HepG2 (cell line): Measurements from ENCODE around the gene CDK18. TPM values are rescaled to one million over a fixed set of nuclear protein-coding genes. Genes with fewer than 3 reads are reported as not detected.

Source experiments
- ATAD3A ChIP-seq: sonication (generic); formaldehyde crosslinking; IDR thresholded peaks from 2 replicates; pipeline ENCODE4 v1.4.0; 2020; ENCODE audit warnings: missing genetic modification reagents
- EHMT2 ChIP-seq: fragments of 200-600 bp; sonication (generic); IDR thresholded peaks from 2 replicates; pipeline ENCODE4 v1.7.0; 2017; ENCODE audit warnings: antibody characterized with exemption, low read depth, low read length, borderline replicate concordance
- EP300 ChIP-seq, 3 experiments: sonication (generic) in 1 of 3; formaldehyde crosslinking in 1 of 3; IDR thresholded peaks; 2 replicates each; pipeline versions ENCODE4 v1.5.1 to v1.6.1; 2011 to 2020; ENCODE audit warnings: low read depth in 2 of 3, low read length in 2 of 3, borderline replicate concordance in 1 of 3, improper control_type of control experiment in 1 of 3, mild to moderate bottlenecking in 1 of 3, missing genetic modification reagents in 1 of 3, moderate library complexity in 1 of 3
- HNF4A ChIP-seq: sonication (generic); formaldehyde crosslinking; IDR thresholded peaks from 2 replicates; pipeline ENCODE4 v1.4.0; 2020; ENCODE audit warnings: missing genetic modification reagents
- HNF4G ChIP-seq, 2 experiments: sonication (generic) in 1 of 2; formaldehyde crosslinking in 1 of 2; IDR thresholded peaks; 2 replicates each; pipeline versions ENCODE4 v1.4.0 to v1.6.1; 2011 to 2020; ENCODE audit warnings: borderline replicate concordance in 2 of 2, low read depth in 2 of 2, mild to moderate bottlenecking in 2 of 2, low read length in 1 of 2, missing genetic modification reagents in 1 of 2, moderate library complexity in 1 of 2
- HOXA7 ChIP-seq: sonication (generic); formaldehyde crosslinking; IDR thresholded peaks from 2 replicates; pipeline ENCODE4 v1.8.1; 2022; ENCODE audit warnings: mild to moderate bottlenecking, missing genetic modification reagents, moderate library complexity
- IRX3 ChIP-seq: sonication (generic); formaldehyde crosslinking; IDR thresholded peaks from 2 replicates; pipeline ENCODE4 v1.8.1; 2023; ENCODE audit warnings: mild to moderate bottlenecking, low read depth, missing genetic modification reagents, borderline replicate concordance
- MAF1 ChIP-seq: sonication (generic); formaldehyde crosslinking; IDR thresholded peaks from 2 replicates; pipeline ENCODE4 v1.5.0; 2020; ENCODE audit warnings: missing genetic modification reagents, borderline replicate concordance
- MATR3 ChIP-seq: sonication (generic); formaldehyde crosslinking; IDR thresholded peaks from 2 replicates; pipeline ENCODE4 v1.4.0; 2020; ENCODE audit warnings: missing genetic modification reagents
- MAZ ChIP-seq, 2 experiments: sonication (generic) in 1 of 2; formaldehyde crosslinking in 1 of 2; IDR thresholded peaks; 2 replicates each; pipeline versions ENCODE4 v1.5.0 to v1.6.1; 2012 to 2020; ENCODE audit warnings: low read depth in 2 of 2, mild to moderate bottlenecking in 2 of 2, borderline replicate concordance in 1 of 2, improper control_type of control experiment in 1 of 2, low read length in 1 of 2, missing genetic modification reagents in 1 of 2, moderate library complexity in 1 of 2
- MED1 ChIP-seq: sonication (generic); formaldehyde crosslinking; IDR thresholded peaks from 2 replicates; pipeline ENCODE4 v1.4.0; 2020; ENCODE audit warnings: missing genetic modification reagents
- MED8 ChIP-seq: sonication (generic); formaldehyde crosslinking; IDR thresholded peaks from 2 replicates; pipeline ENCODE4 v1.8.1; 2023; ENCODE audit warnings: mild to moderate bottlenecking, missing genetic modification reagents; ENCODE audit not compliant: insufficient replicate concordance
- MXD4 ChIP-seq: IDR thresholded peaks from 2 replicates; pipeline ENCODE4 v1.6.1; 2016; ENCODE audit warnings: mild to moderate bottlenecking, missing biosample characterization, missing genetic modification reagents
- WIZ ChIP-seq: sonication (generic); formaldehyde crosslinking; IDR thresholded peaks from 2 replicates; pipeline ENCODE4 v1.5.1; 2020; ENCODE audit warnings: mild to moderate bottlenecking, missing genetic modification reagents
- ZFP90 ChIP-seq: sonication (generic); formaldehyde crosslinking; IDR thresholded peaks from 2 replicates; pipeline ENCODE4 v1.8.0; 2022; ENCODE audit warnings: missing genetic modification reagents, mild to moderate bottlenecking, inconsistent platforms, borderline replicate concordance
- ZNF543 ChIP-seq: sonication (generic); formaldehyde crosslinking; IDR thresholded peaks from 2 replicates; pipeline ENCODE4 v1.4.0; 2020; ENCODE audit warnings: mild to moderate bottlenecking, missing genetic modification reagents
- polyA plus RNA-seq, 8 experiments: library from polyadenylated mRNA; depleted of rRNA in 3 of 8; stranded (reverse) in 7 of 8; unstranded in 1 of 8; fragments of >200 nt; fragmentation: Illumina TruSeq in 4 of 8; extraction: Trizol in 4 of 8; gene quantifications; 2 replicates each; pipeline versions ENCODE4 v1.2.1 to v1.2.3, GENCODE V29; 2011 to 2016; ENCODE audit warnings: low read depth in 4 of 8, missing spikeins in 1 of 8, mixed read lengths in 1 of 8; ENCODE audit not compliant: insufficient read depth in 1 of 8
- total RNA-seq, 5 experiments: library from RNA; depleted of rRNA; stranded (reverse); fragments of >200 nt; fragmentation: Illumina TruSeq; extraction: Trizol; gene quantifications; 2 replicates each; pipeline ENCODE4 v1.2.3, GENCODE V29; 2016; ENCODE audit warnings: low read depth in 1 of 5
- TF ChIP-seq, protein P1 (sequence below): sonication (generic); formaldehyde crosslinking; IDR thresholded peaks from 2 replicates; pipeline ENCODE4 v1.4.0; 2020; ENCODE audit warnings: missing genetic modification reagents, borderline replicate concordance
- TF ChIP-seq, protein P2 (sequence below): fragments of 450-650 bp; IDR thresholded peaks from 2 replicates; pipeline ENCODE4 v1.6.1; 2016
- TF ChIP-seq, protein P3 (sequence below): sonication (generic); formaldehyde crosslinking; IDR thresholded peaks from 2 replicates; pipeline ENCODE4 v1.5.1; 2020; ENCODE audit warnings: mild to moderate bottlenecking, missing genetic modification reagents, borderline replicate concordance
- TF ChIP-seq, protein P4 (sequence below): sonication (generic); formaldehyde crosslinking; conservative IDR thresholded peaks from 2 replicates; pipeline ENCODE4 v1.4.0; 2020; ENCODE audit warnings: missing genetic modification reagents

CDK18 gene
- total and polyA plus RNA-seq, 2 of the 13 experiments (the other 11 are each of a cell fraction or from before 2014, with no cell fraction given), result 6.4 to 38.8 TPM

DNA sequence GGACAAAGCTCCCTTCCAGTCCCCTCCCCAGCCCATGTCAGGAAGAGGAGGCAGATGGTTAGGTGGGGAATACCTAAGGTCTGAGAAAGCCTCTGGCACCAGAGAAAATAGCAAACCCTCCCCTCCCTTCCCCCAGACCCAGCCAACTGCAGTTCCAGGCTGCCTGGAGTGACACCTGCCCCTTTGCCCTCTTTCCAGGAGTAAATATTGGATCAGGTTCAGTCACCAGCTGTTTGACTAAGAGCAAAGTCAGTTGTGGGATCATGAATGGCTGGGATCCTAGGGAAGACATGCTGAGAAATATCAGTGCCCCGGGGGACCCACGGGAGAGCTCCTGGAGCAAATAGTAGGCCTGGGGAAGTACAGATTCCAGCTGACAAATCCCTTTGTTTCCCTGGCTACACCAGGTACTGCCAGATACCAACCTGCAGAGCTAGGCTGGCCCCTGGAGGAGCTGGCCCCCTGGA lies 12.2 kb upstream of the CDK18 start (continued):
- TF ChIP-seq, protein P1, sequence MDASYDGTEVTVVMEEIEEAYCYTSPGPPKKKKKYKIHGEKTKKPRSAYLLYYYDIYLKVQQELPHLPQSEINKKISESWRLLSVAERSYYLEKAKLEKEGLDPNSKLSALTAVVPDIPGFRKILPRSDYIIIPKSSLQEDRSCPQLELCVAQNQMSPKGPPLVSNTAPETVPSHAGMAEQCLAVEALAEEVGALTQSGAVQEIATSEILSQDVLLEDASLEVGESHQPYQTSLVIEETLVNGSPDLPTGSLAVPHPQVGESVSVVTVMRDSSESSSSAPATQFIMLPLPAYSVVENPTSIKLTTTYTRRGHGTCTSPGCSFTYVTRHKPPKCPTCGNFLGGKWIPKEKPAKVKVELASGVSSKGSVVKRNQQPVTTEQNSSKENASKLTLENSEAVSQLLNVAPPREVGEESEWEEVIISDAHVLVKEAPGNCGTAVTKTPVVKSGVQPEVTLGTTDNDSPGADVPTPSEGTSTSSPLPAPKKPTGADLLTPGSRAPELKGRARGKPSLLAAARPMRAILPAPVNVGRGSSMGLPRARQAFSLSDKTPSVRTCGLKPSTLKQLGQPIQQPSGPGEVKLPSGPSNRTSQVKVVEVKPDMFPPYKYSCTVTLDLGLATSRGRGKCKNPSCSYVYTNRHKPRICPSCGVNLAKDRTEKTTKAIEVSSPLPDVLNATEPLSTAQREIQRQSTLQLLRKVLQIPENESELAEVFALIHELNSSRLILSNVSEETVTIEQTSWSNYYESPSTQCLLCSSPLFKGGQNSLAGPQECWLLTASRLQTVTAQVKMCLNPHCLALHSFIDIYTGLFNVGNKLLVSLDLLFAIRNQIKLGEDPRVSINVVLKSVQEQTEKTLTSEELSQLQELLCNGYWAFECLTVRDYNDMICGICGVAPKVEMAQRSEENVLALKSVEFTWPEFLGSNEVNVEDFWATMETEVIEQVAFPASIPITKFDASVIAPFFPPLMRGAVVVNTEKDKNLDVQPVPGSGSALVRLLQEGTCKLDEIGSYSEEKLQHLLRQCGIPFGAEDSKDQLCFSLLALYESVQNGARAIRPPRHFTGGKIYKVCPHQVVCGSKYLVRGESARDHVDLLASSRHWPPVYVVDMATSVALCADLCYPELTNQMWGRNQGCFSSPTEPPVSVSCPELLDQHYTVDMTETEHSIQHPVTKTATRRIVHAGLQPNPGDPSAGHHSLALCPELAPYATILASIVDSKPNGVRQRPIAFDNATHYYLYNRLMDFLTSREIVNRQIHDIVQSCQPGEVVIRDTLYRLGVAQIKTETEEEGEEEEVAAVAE (CRISPR knock-in tag), result no peak
- TF ChIP-seq ZFP90 (CRISPR knock-in tag) (no peak), MATR3 (no peak), MED8 (CRISPR knock-in tag) (no peak), HNF4A (CRISPR knock-in tag) (peak; percentile 86), MXD4 (no peak), ATAD3A (no peak), EP300 (IDR thresholded peaks at IDR 0.05; ENCODE audit: low read depth in 2 of 2, low read length in 2 of 2) (peak; percentile 62 to 87; a peak in 3 of 4 replicates), EP300 (CRISPR knock-in tag; IDR thresholded peaks at IDR 0.05; ENCODE audit: borderline replicate concordance) (peak; percentile 62; the same call in 1 of the 2 replicates), HOXA7 (CRISPR knock-in tag) (no peak), ZNF543 (no peak), MAZ (IDR thresholded peaks at IDR 0.05; ENCODE audit: borderline replicate concordance, low read depth, low read length) (peak; percentile 72; the same call in 1 of the 2 replicates), MAZ (CRISPR knock-in tag; IDR thresholded peaks at IDR 0.05; ENCODE audit: low read depth) (no peak), MED1 (peak; percentile 47), EHMT2 (no peak), IRX3 (CRISPR knock-in tag) (no peak), HNF4G (IDR thresholded peaks at IDR 0.05; ENCODE audit: borderline replicate concordance, low read depth, low read length) (peak; percentile 86), HNF4G (CRISPR knock-in tag; IDR thresholded peaks at IDR 0.05; ENCODE audit: borderline replicate concordance, low read depth) (no peak; the same call in 1 of the 2 replicates), MAF1 (CRISPR knock-in tag) (no peak), WIZ (no peak)
- TF ChIP-seq, protein P2, sequence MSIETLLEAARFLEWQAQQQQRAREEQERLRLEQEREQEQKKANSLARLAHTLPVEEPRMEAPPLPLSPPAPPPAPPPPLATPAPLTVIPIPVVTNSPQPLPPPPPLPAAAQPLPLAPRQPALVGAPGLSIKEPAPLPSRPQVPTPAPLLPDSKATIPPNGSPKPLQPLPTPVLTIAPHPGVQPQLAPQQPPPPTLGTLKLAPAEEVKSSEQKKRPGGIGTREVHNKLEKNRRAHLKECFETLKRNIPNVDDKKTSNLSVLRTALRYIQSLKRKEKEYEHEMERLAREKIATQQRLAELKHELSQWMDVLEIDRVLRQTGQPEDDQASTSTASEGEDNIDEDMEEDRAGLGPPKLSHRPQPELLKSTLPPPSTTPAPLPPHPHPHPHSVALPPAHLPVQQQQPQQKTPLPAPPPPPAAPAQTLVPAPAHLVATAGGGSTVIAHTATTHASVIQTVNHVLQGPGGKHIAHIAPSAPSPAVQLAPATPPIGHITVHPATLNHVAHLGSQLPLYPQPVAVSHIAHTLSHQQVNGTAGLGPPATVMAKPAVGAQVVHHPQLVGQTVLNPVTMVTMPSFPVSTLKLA, result peak; percentile 14; the same call in 1 of the 2 replicates
- TF ChIP-seq, protein P3, sequence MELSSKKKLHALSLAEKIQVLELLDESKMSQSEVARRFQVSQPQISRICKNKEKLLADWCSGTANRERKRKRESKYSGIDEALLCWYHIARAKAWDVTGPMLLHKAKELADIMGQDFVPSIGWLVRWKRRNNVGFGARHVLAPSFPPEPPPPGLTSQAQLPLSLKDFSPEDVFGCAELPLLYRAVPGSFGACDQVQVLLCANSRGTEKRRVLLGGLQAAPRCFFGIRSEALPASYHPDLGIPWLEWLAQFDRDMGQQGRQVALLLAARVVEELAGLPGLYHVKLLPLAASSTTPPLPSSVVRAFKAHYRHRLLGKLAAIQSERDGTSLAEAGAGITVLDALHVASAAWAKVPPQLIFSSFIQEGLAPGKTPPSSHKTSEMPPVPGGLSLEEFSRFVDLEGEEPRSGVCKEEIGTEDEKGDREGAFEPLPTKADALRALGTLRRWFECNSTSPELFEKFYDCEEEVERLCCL, result no peak
- TF ChIP-seq, protein P4, sequence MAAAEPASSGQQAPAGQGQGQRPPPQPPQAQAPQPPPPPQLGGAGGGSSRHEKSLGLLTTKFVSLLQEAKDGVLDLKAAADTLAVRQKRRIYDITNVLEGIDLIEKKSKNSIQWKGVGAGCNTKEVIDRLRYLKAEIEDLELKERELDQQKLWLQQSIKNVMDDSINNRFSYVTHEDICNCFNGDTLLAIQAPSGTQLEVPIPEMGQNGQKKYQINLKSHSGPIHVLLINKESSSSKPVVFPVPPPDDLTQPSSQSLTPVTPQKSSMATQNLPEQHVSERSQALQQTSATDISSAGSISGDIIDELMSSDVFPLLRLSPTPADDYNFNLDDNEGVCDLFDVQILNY, result no peak
